ENCODE results near the gene ADAM17. TPM values are rescaled to one million over a fixed set of nuclear protein-coding genes. Genes with fewer than 3 reads are reported as not detected.

The ADAM17 gene
- total and polyA plus RNA-seq, 2 of the 8 experiments (the other 6 are each of a cell fraction or from before 2014, with no cell fraction given), result 6.5 to 23.5 TPM

- TF ChIP-seq ATF2 (IDR thresholded peaks at IDR 0.05; ENCODE audit: low read length), result no peak
- no peak for TF ChIP-seq CBX5 (IDR thresholded peaks at IDR 0.05; ENCODE audit: low read depth, low read length)
- TF ChIP-seq SRF (IDR thresholded peaks at IDR 0.05; ENCODE audit: low read depth, low read length), result no peak
- no peak for TF ChIP-seq CTBP2 (IDR thresholded peaks at IDR 0.05; ENCODE audit: borderline replicate concordance, insufficient read depth, insufficient read length, low read length)
- no peak for TF ChIP-seq TCF12 (IDR thresholded peaks at IDR 0.05; ENCODE audit: low read depth, low read length)
- TF ChIP-seq GTF2F1 (IDR thresholded peaks at IDR 0.05; ENCODE audit: borderline replicate concordance, low read depth, low read length), result no peak
- TF ChIP-seq RAD21 (IDR thresholded peaks at IDR 0.05 in 1 of 2, conservative IDR thresholded peaks at IDR 0.05 in 1 of 2; ENCODE audit: low read depth in 2 of 2, low read length in 2 of 2), result no peak
These were observed 19.1 kb downstream of the ADAM17 start (continued) for GRCh38 chr2:9536504-9536903.

Measured in H1 (cell line).